Vagina (tissue), 2 donors: Measurements from ENCODE around the gene PODXL2. TPM values are rescaled to one million over a fixed set of nuclear protein-coding genes. Genes with fewer than 3 reads are reported as not detected.

Experiments used
- DNase-seq, 2 donors: peaks; one replicate each; pipeline ENCODE4 v3.0.0-alpha.2; 2017; ENCODE audit errors: extremely low spot score in 2 of 2
- H3K27ac ChIP-seq: fragments of 200-600 bp; sonication (generic); one replicate; pipeline ENCODE4 v1.5.1; 2019
- H3K27me3 ChIP-seq: fragments of 200-600 bp; sonication (generic); one replicate; pipeline ENCODE4 v1.5.1; 2019
- H3K36me3 ChIP-seq, 2 donors: fragments of 200-600 bp; sonication (generic); one replicate each; pipeline ENCODE4 v1.5.1; 2017 to 2019
- H3K4me1 ChIP-seq: fragments of 200-600 bp; sonication (generic); one replicate; pipeline ENCODE4 v1.5.1; 2019
- H3K4me3 ChIP-seq, 2 donors: fragments of 200-600 bp; sonication (generic); 1 replicate in 1 of 2; 2 replicates in 1 of 2; pipeline ENCODE4 v1.5.1; 2016 to 2019
- H3K9me3 ChIP-seq: fragments of 200-600 bp; sonication (generic); one replicate; pipeline ENCODE4 v1.5.1; 2019
- POLR2A ChIP-seq, 2 donors: fragments of 450-650 bp; IDR thresholded peaks; one replicate each; pipeline ENCODE4 v1.6.1; 2017; ENCODE audit warnings: antibody characterized with exemption in 2 of 2, mild to moderate bottlenecking in 2 of 2, moderate library complexity in 2 of 2
- POLR2AphosphoS5 ChIP-seq, 2 donors: sonication (generic); formaldehyde crosslinking; IDR thresholded peaks; one replicate each; pipeline ENCODE4 v1.9.0; 2017; ENCODE audit warnings: antibody characterized with exemption in 2 of 2, mild to moderate bottlenecking in 2 of 2, low read depth in 1 of 2; ENCODE audit not compliant: insufficient read depth in 1 of 2
- intact Hi-C: fragments of 100-400 bp; cut with DNase I; formaldehyde crosslinking; loops from one replicate; pipeline ENCODE4 v1.15.1; 2023
- total RNA-seq: library from RNA; depleted of rRNA; stranded (reverse); fragments of >200 nt; gene quantifications from one replicate; pipeline ENCODE4 v1.2.3, GENCODE V29; 2016
- TF ChIP-seq, protein P1 (sequence below), 3 experiments: fragments of 450-650 bp in 2 of 3; fragments of 200-600 bp in 1 of 3; sonication (generic) in 1 of 3; IDR thresholded peaks; one replicate each; pipeline ENCODE4 v1.5.1; 2017 to 2019; ENCODE audit warnings: antibody characterized with exemption in 3 of 3, mild to moderate bottlenecking in 2 of 3, moderate library complexity in 2 of 3

PODXL2 gene
- total RNA-seq, 1 donor from 2014 or later, result 2.9 TPM

DNA sequence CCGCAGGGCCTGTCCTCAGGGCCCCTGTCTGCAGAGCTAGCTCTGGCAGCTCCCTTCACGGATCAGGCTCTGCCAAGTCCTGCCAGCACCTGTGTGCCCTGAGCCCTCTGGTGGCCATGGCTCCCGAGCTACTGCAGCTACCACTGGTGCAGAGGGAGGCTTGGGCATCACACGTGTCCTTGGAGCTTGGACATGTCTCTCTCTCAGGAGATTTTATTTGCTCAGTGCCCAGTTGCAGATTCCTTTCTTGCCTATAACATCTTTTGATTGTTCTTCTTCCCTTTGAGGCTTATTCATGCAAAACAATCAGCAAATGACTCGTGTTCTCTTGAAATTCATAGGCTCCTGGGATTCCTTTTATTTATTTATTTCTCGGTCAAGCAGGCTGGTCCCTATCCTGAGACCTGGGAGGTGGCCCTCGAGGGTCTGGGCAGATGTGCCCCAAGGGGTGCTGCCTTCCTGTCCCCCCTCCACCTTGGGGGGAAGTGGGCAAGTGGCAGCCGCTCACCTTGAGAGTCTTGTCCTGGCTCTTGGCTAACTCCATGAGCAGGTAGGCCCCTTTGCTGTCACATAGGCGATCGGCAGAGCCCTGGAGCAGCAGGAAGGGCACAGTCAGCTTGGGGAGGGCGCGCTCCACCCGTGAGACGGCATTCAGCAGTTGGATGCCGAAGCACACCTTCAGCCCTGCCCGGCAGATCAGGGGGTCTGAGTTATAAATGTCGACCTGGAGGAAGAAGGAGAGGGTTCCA is 65.7 kb downstream of the PODXL2 start:
- no peak for DNase-seq
- TF ChIP-seq POLR2AphosphoS5 (IDR thresholded peaks at IDR 0.05; ENCODE audit: insufficient read depth in 1 of 2, low read depth in 1 of 2) (no peak), POLR2A (IDR thresholded peaks at IDR 0.05) (no peak)
- TF ChIP-seq, protein P1, sequence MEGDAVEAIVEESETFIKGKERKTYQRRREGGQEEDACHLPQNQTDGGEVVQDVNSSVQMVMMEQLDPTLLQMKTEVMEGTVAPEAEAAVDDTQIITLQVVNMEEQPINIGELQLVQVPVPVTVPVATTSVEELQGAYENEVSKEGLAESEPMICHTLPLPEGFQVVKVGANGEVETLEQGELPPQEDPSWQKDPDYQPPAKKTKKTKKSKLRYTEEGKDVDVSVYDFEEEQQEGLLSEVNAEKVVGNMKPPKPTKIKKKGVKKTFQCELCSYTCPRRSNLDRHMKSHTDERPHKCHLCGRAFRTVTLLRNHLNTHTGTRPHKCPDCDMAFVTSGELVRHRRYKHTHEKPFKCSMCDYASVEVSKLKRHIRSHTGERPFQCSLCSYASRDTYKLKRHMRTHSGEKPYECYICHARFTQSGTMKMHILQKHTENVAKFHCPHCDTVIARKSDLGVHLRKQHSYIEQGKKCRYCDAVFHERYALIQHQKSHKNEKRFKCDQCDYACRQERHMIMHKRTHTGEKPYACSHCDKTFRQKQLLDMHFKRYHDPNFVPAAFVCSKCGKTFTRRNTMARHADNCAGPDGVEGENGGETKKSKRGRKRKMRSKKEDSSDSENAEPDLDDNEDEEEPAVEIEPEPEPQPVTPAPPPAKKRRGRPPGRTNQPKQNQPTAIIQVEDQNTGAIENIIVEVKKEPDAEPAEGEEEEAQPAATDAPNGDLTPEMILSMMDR (IDR thresholded peaks at IDR 0.05), result no peak
- H3K4me3 ChIP-seq, result no peak overlapping the region
- peaks cover 47% of the 10 kb centered on the region for H3K4me1 ChIP-seq
- H3K27ac ChIP-seq, result no peak overlapping the region
- intact Hi-C loops, result loop anchor here (5.0 to 10.0 kb wide), 2 partner anchors 50 to 128 kb away; partner anchors contain the start of gene MGLL
- no peaks in the 10 kb centered on the region for H3K36me3 ChIP-seq
- no peaks in the 10 kb centered on the region for H3K27me3 ChIP-seq
- no peaks in the 10 kb centered on the region for H3K9me3 ChIP-seq

DNA sequence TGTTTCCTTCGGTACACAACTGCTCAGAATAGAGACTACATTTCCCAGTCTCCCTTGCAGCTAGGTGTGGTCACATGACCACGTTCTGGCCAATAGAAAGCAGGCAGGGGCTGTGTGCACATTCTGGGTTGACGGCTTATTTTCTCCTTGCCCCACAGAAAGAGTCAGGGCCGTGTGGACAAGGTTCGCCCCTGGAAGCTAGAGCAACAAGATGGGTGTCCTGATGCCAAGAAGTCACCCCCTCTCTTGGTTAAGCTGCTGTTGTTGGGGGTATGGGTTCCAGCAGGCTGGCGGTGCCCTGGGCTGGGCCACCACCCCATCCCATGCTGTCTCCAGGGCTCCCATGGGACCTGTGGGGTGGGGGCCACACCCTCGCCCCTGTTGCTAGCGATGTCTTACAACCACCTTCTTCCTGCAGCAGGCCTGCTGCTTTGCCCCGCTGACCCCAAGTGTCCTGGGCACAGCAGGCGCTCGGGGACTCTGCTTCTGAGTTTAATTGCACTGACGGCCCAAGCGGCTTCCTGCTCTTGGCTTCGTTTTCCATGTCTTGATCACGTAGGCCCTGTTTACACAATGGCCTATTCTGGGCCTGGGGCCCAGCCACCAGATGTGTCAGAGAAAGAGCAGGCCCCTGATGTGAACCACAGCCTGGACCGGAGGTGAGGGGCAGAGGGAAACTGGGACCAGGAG is 68.7 kb downstream of the PODXL2 start:
- Histone ChIP-seq H3K27ac (peak overlapping the region; percentile 89), H3K27me3 (no peaks in the 10 kb centered on the region), H3K4me1 (peaks cover 49% of the 10 kb centered on the region), H3K36me3 (no peaks in the 10 kb centered on the region), H3K4me3 (peak overlapping the region in 1 of 2 donors; percentile 23), H3K9me3 (no peaks in the 10 kb centered on the region)
- TF ChIP-seq, protein P1 (IDR thresholded peaks at IDR 0.05), result no peak
- peak; percentile 36 to 83 for TF ChIP-seq POLR2AphosphoS5 (IDR thresholded peaks at IDR 0.05; ENCODE audit: insufficient read depth in 1 of 2, low read depth in 1 of 2)
- intact Hi-C loops, result loop anchor here (5.0 to 10.0 kb wide), 2 partner anchors 47 to 125 kb away; partner anchors contain the start of gene MGLL
- DNase-seq, result no peak

DNA sequence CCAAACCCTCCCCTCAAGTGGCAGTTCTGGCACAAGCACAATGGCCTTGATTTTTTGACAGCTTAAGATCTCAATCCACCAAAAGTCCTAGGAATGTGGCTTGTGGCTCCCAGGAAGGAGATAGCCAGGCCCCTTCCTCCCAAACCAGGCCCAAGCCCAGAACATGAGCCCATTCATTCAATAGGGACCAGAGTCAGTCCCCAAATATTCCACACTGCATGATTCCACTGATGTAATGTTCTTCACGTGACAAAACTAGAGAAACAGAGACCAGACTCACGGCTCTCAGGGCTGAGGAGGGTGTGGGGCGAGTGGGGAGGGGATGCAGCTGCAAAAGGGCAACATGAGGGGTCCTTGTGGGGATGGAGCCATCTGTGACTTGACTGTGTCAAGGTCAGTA is 69.3 kb downstream of the PODXL2 start:
- no peak overlapping the region for H3K4me3 ChIP-seq
- DNase-seq, result no peak
- intact Hi-C loops, result loop anchor here (5.0 to 10.0 kb wide), 2 partner anchors 47 to 124 kb away; partner anchors contain the start of gene MGLL
- no peak for TF ChIP-seq POLR2AphosphoS5 (IDR thresholded peaks at IDR 0.05; ENCODE audit: insufficient read depth in 1 of 2, low read depth in 1 of 2)
- TF ChIP-seq POLR2A (IDR thresholded peaks at IDR 0.05), result no peak
- TF ChIP-seq, protein P1 (IDR thresholded peaks at IDR 0.05), result no peak
- no peaks in the 10 kb centered on the region for H3K27me3 ChIP-seq
- H3K9me3 ChIP-seq, result no peaks in the 10 kb centered on the region
- H3K4me1 ChIP-seq, result peaks cover 49% of the 10 kb centered on the region
- peak overlapping the region; percentile 89 for H3K27ac ChIP-seq
- no peaks in the 10 kb centered on the region for H3K36me3 ChIP-seq

DNA sequence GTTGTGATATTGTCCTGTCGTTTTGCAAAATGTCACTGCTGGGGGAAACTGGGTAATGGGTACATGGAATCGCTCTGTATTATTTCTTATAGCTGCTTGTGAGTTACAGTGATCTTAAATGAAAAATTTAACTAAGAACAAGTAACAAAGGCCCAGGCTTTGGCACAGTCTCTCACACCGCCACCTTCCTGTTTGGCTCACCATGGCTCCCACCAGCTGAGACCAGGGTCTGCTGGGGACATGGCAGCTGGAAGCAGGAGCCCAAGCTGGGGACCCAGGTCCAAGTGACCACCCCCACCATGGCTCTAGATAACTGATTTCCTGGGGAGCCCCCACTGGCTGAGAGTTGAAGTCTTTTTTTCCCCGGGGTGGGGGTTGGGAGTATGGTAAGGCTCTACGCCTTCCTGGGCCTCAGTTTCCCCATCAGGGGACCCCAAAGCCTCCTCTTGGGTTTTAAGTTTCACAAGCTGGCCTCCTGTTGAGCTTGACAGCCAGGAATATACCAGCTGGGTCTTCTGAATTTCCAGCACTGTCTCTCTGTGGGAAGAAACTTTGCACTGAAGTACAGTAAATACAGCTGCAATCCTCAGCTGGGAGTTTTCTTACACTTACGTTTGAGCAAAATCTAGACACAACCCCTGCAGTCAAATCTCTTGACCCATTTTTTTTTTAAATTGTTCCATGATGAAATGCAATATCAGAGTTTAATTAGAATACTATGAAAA is 69.9 kb downstream of the PODXL2 start:
- H3K27me3 ChIP-seq, result no peaks in the 10 kb centered on the region
- H3K36me3 ChIP-seq, result no peaks in the 10 kb centered on the region
- no peak for TF ChIP-seq POLR2AphosphoS5 (IDR thresholded peaks at IDR 0.05; ENCODE audit: insufficient read depth in 1 of 2, low read depth in 1 of 2)
- no peak for TF ChIP-seq POLR2A (IDR thresholded peaks at IDR 0.05)
- TF ChIP-seq, protein P1 (IDR thresholded peaks at IDR 0.05), result no peak
- no peak for DNase-seq
- no peaks in the 10 kb centered on the region for H3K9me3 ChIP-seq
- H3K4me3 ChIP-seq, result no peak overlapping the region
- peak overlapping the region; percentile 89 for H3K27ac ChIP-seq
- intact Hi-C loops, result loop anchor here (5.0 to 10.0 kb wide), 2 partner anchors 46 to 123 kb away; partner anchors contain the start of gene MGLL
- peaks cover 49% of the 10 kb centered on the region for H3K4me1 ChIP-seq
